ENCODE data around the gene LIMA1.

DNA sequence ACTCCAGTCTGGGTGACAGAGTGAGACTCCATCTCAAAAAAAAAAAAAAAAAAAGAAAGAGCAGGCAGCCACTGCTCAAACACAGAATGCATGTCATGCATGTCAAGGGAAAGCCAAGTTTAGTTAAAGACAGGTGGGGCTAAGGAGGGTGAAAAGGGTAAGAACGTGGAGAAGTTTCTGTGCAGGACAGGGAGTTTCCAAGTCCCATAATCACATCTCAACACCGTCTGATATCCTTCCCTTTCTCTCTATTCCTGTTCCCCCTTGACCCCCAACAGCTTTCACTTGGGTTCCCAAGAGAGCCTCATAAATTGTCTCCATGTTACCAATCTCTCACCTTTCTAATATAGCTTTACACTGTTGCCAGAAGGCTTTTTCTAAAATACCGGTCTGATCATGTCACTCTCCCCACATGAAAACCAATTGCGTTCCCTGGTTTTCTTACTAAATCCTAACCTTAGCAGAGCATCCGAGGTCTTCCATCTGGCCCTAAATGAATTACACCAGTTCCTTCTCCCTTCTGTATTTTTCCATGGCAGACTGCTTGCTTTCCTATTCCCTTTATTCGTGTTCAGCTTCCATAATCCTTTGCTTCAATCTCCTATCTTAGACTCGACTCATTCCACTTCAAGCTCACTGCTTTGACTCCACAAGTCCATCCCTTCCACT lies 37.0 kb downstream of the LIMA1 start:
- TF ChIP-seq, protein P1, sequence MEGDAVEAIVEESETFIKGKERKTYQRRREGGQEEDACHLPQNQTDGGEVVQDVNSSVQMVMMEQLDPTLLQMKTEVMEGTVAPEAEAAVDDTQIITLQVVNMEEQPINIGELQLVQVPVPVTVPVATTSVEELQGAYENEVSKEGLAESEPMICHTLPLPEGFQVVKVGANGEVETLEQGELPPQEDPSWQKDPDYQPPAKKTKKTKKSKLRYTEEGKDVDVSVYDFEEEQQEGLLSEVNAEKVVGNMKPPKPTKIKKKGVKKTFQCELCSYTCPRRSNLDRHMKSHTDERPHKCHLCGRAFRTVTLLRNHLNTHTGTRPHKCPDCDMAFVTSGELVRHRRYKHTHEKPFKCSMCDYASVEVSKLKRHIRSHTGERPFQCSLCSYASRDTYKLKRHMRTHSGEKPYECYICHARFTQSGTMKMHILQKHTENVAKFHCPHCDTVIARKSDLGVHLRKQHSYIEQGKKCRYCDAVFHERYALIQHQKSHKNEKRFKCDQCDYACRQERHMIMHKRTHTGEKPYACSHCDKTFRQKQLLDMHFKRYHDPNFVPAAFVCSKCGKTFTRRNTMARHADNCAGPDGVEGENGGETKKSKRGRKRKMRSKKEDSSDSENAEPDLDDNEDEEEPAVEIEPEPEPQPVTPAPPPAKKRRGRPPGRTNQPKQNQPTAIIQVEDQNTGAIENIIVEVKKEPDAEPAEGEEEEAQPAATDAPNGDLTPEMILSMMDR (IDR thresholded peaks at IDR 0.05): no peak
- no peak for TF ChIP-seq POLR2A (IDR thresholded peaks at IDR 0.05)
